Fibroblast of peridontal ligament (primary cell): ENCODE measurements around the gene MRPL33.

Experiments used
- DNase-seq: peaks from one replicate; pipeline ENCODE4 v3.0.0-alpha.2; 2010; ENCODE audit errors: extremely low read depth

Gene MRPL33

GRCh38 chr2:27808984-27809383 lies 37.5 kb downstream of the MRPL33 start:
- DNase-seq, result no peak

DNA sequence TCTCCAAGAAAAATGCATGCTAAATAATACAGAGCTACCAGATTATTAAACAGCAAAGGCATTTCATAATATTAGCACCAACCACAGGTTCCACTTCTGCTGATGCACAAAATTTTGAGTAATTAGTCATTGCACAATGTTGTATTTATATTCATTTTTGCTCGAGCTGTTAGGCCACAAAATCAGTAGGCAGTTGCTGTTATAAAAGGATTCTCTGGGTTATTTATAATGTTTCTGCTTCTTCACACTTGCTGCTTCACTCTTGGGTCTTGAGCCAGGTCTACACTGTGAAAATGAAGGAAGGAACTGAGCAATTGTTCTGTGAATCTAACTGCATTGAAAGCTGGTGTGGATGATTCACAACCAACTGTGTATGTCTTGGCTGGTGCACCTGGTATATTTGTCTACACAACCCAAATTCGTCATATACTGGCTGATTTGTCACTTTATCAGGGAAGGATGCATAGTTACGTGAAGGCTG lies 38.3 kb downstream of the MRPL33 start:
- peak; percentile 59 for DNase-seq

DNA sequence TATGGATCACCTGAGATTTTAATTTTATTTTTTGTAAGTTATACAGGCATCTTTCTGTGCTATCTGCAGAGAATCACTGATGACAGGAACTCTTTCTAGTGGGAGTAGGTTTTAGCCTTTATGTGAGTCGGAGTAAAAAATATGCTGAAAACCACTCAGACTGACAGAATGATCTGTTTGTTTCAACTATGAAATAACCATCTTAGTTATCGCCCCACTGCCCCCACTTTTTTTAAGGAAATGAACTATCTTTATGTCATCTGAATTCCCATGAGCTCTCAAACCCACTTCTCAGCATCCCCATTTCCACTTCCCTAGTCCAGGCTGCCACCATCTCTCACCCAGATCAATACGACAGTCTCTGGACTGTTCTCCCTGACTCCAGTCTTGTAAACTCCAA lies 38.9 kb downstream of the MRPL33 start:
- no peak for DNase-seq

- no peak for DNase-seq
These were observed 40.2 kb downstream of the MRPL33 start for GRCh38 chr2:27811768-27812167.

DNA sequence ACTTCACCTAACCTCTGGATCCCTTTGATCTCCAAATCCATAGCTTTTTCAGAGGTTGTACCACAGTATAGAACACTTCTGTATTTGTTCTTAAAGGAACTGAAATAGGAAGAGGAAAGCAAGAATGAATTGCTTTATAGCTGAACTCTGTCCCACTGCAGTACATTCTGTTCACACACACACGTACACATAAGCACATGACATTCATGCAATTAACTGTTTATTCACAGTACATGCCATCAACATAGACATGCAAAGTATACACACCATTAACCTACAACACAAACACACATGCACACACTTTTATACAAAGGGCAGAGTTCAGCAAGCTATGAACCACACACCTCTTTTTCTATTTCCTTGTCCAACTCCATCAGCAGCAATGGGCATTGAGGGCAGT lies 43.2 kb downstream of the MRPL33 start:
- DNase-seq, result no peak

- no peak for DNase-seq
These were observed 44.4 kb downstream of the MRPL33 start for GRCh38 chr2:27815860-27816438.

DNA sequence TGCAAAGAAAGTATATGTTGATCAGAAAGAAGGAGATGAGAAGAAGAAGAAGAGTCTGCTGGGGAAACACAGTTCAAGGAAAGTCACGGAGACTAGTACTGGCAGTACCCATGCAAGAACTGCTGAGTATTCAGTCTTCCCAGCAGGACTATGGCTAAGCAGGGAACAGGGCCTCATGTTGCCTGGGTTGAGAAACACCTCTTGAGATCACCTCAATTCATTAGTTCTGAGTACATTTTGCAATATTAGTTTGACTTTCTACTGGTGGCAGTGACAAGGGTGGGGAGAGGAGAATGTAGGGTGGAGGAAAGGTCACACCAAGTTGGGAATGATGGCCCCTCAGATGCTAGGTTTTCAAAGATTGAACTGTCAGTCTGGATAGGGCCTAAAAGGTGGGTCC lies 50.5 kb downstream of the MRPL33 start:
- no peak for DNase-seq

DNA sequence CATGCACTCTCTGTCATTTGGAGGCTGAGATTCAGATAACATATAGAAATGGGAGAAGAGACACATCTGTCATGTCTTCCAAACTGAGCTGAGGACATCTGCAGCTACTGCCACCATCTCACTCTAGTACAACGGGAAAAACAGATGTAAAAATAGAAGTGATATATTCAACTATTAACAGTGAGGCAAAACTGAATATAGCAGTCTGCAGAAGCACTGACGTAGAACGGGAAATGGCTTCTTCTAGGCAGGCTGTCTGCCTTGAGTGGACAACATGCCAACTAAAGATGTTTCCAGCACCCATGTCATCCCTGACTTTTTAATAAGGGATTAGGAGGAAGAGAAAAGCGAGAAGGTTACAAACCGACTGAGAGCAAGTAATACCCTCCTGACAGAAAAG lies 51.6 kb downstream of the MRPL33 start:
- DNase-seq, result no peak

DNA sequence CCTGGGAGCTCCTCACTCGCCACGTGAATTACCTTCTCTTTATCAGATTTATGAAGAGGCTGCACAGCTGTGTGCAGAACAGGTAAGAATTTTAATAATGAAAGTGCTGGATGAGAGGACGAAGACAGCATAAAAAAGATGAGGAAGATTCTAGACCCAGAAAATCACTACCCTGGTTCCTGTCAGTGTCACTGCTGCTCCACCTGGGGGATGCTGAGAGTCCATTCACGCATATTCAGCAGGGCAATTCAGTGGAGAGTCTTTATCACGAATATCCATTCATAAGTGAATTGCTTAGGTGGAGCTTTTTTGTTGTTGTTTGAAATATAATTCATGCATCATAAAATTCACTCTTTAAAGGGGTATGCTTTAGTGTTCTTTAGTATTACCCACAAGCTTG lies 52.0 kb downstream of the MRPL33 start:
- no peak for DNase-seq

- peak; percentile 14 for DNase-seq
These were observed 52.9 kb downstream of the MRPL33 start for GRCh38 chr2:27824401-27824800.

DNA sequence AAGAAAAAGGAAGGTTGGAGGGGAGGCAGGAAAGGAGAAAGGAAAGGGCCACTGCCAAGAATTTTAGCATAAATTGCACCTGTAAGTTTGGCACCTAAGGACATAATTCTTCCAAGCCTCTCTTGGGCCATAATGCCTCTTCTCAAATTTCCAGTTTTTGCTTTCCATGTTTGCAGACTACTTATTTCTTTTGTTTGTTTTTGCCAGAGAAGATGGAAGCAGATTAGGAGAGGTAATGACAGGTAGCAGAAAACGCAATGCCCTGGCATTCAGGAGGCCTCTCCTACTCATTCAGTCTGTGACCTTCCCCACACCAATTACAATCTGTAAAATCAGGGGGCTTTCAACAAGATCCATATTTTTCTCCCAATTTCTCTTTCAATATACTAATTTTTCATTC lies 56.8 kb downstream of the MRPL33 start:
- no peak for DNase-seq
